ENCODE results near the gene CTU2. TPM values are rescaled to one million over a fixed set of nuclear protein-coding genes. Genes with fewer than 3 reads are reported as not detected.
A peak's percentile ranks its signal among the peaks of the same experiment; 100 is the strongest.

The CTU2 gene
- 1 to 10 TPM in 3 of 4 donors, not detected in 1; 2.8 to 5.6 (median 4.2) TPM for total RNA-seq

- H3K36me3 ChIP-seq, result no peaks in the 10 kb centered on the region
- peak; percentile 93 for DNase-seq
- H3K4me1 ChIP-seq, result peaks cover 20 to 36% (median 28%) of the 10 kb centered on the region in 4 donors
- H3K9me3 ChIP-seq, result no peaks in the 10 kb centered on the region
- H3K4me3 ChIP-seq, result peak within 1 kb of the TSS; percentile 80 to 96 (median 92)
- H3K27me3 ChIP-seq, result no peaks in the 10 kb centered on the region
- TF ChIP-seq POLR2AphosphoS5 (IDR thresholded peaks at IDR 0.05), result peak; percentile 69 to 87 (median 81)
- TF ChIP-seq POLR2A (IDR thresholded peaks at IDR 0.05), result peak; percentile 43
- TF ChIP-seq, protein P1, sequence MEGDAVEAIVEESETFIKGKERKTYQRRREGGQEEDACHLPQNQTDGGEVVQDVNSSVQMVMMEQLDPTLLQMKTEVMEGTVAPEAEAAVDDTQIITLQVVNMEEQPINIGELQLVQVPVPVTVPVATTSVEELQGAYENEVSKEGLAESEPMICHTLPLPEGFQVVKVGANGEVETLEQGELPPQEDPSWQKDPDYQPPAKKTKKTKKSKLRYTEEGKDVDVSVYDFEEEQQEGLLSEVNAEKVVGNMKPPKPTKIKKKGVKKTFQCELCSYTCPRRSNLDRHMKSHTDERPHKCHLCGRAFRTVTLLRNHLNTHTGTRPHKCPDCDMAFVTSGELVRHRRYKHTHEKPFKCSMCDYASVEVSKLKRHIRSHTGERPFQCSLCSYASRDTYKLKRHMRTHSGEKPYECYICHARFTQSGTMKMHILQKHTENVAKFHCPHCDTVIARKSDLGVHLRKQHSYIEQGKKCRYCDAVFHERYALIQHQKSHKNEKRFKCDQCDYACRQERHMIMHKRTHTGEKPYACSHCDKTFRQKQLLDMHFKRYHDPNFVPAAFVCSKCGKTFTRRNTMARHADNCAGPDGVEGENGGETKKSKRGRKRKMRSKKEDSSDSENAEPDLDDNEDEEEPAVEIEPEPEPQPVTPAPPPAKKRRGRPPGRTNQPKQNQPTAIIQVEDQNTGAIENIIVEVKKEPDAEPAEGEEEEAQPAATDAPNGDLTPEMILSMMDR (IDR thresholded peaks at IDR 0.05), result peak in 1 of 5 experiments; percentile 9
- no peak for TF ChIP-seq EP300 (IDR thresholded peaks at IDR 0.05; ENCODE audit: low read depth)
- intact Hi-C loops (cut with DNase I; ENCODE audit: low total_unique reads) (no loop called here), in situ Hi-C loops (cut with MboI; ENCODE audit: low pct_ligation_motif_present in 1 of 4, low pct_unique_long_range_greater_than_20kb in 1 of 4, low sequenced_read_pairs in 3 of 4) (no loop called here)
- H3K27ac ChIP-seq, result peak within 1 kb of the TSS; percentile 85 to 88 (median 86)
- WGBS, 2 donors (ENCODE audit: low coverage in 1 of 2), result 0% methylated on average over 52 of the region's 86 CpGs; no CpG with 5 or more reads in 1 of the 2 donors
Observed at GRCh38 chr16:88706229-88706964, at the start of gene CTU2, which contains the start of gene RNF166. TSS of gene CTU2 (plus strand) at chr16:88706503. CDS start at chr16:88706531, 28 bp downstream. TSS of gene RNF166 (minus strand) at chr16:88706408. CDS start at chr16:88706325, 83 bp downstream.

GRCh38 chr16:88657371-88657770 lies 48.9 kb upstream of the CTU2 start:
- no peak for TF ChIP-seq EP300 (IDR thresholded peaks at IDR 0.05; ENCODE audit: low read depth)
- no peak for TF ChIP-seq POLR2AphosphoS5 (IDR thresholded peaks at IDR 0.05)
- TF ChIP-seq, protein P1 (IDR thresholded peaks at IDR 0.05), result no peak
- no peak for TF ChIP-seq POLR2A (IDR thresholded peaks at IDR 0.05)
- H3K27ac ChIP-seq, result no peak overlapping the region
- peaks cover 0 to 18% (median 8%) of the 10 kb centered on the region in 4 donors for H3K4me1 ChIP-seq
- peaks cover 0 to 7% (median 0%) of the 10 kb centered on the region in 4 donors for H3K36me3 ChIP-seq
- WGBS, 2 donors (ENCODE audit: low coverage in 1 of 2), result 91% methylated on average over 15 of the region's 19 CpGs; no CpG with 5 or more reads in 1 of the 2 donors
- in situ Hi-C loops (cut with MboI; ENCODE audit: low pct_ligation_motif_present in 1 of 4, low pct_unique_long_range_greater_than_20kb in 1 of 4, low sequenced_read_pairs in 3 of 4) (no loop called here), intact Hi-C loops (cut with DNase I; ENCODE audit: low total_unique reads) (no loop called here)
- no peak overlapping the region for H3K4me3 ChIP-seq
- no peaks in the 10 kb centered on the region for H3K27me3 ChIP-seq
- no peak for DNase-seq
- H3K9me3 ChIP-seq, result no peaks in the 10 kb centered on the region

- 95% methylated on average over 15 of the region's 15 CpGs; no CpG with 5 or more reads in 1 of the 2 donors for WGBS, 2 donors (ENCODE audit: low coverage in 1 of 2)
- intact Hi-C loops (cut with DNase I; ENCODE audit: low total_unique reads), result no loop called here
- DNase-seq, result no peak
- H3K4me3 ChIP-seq, result no peak overlapping the region
- in situ Hi-C loops (cut with MboI; ENCODE audit: low pct_ligation_motif_present in 1 of 4, low pct_unique_long_range_greater_than_20kb in 1 of 4, low sequenced_read_pairs in 3 of 4), result no loop called here
- no peaks in the 10 kb centered on the region for H3K9me3 ChIP-seq
- TF ChIP-seq, protein P1 (IDR thresholded peaks at IDR 0.05), result no peak
- TF ChIP-seq POLR2A (IDR thresholded peaks at IDR 0.05) (no peak), POLR2AphosphoS5 (IDR thresholded peaks at IDR 0.05) (no peak), EP300 (IDR thresholded peaks at IDR 0.05; ENCODE audit: low read depth) (no peak)
- H3K4me1 ChIP-seq, result peaks cover 0 to 19% (median 9%) of the 10 kb centered on the region in 4 donors
- H3K36me3 ChIP-seq, result peaks cover 0 to 7% (median 0%) of the 10 kb centered on the region in 4 donors
- no peak overlapping the region for H3K27ac ChIP-seq
- no peaks in the 10 kb centered on the region for H3K27me3 ChIP-seq
Observed at GRCh38 chr16:88658714-88659113, 47.6 kb upstream of the CTU2 start.

- no peak for DNase-seq
- Histone ChIP-seq H3K27me3 (no peaks in the 10 kb centered on the region), H3K27ac (no peak overlapping the region), H3K36me3 (peaks cover 0 to 7% (median 0%) of the 10 kb centered on the region in 4 donors), H3K4me1 (peaks cover 0 to 24% (median 13%) of the 10 kb centered on the region in 4 donors), H3K4me3 (no peak overlapping the region), H3K9me3 (no peaks in the 10 kb centered on the region)
- intact Hi-C loops (cut with DNase I; ENCODE audit: low total_unique reads) (no loop called here), in situ Hi-C loops (cut with MboI; ENCODE audit: low pct_ligation_motif_present in 1 of 4, low pct_unique_long_range_greater_than_20kb in 1 of 4, low sequenced_read_pairs in 3 of 4) (no loop called here)
- WGBS, 2 donors (ENCODE audit: low coverage in 1 of 2), result 94% methylated on average over 25 of the region's 25 CpGs; no CpG with 5 or more reads in 1 of the 2 donors
- TF ChIP-seq EP300 (IDR thresholded peaks at IDR 0.05; ENCODE audit: low read depth) (no peak), POLR2A (IDR thresholded peaks at IDR 0.05) (no peak), POLR2AphosphoS5 (IDR thresholded peaks at IDR 0.05) (no peak)
- TF ChIP-seq, protein P1 (IDR thresholded peaks at IDR 0.05), result no peak
Observed at GRCh38 chr16:88659160-88659559, 47.1 kb upstream of the CTU2 start.

Measured in transverse colon (tissue), 4 donors.